CD4-positive, alpha-beta T cell (primary cell): ENCODE data around the gene FUBP3. TPM values are rescaled to one million over a fixed set of nuclear protein-coding genes. Genes with fewer than 3 reads are reported as not detected.

ENCODE experiments used
- ATAC-seq: fragments of 200-7000 bp; cut with Tn5 transposase; one replicate; pipeline ENCODE4 v1.10.0; 2022; ENCODE audit warnings: mild to moderate bottlenecking; ENCODE audit not compliant: poor library complexity
- CTCF ChIA-PET: fragments of 350-600 bp; sonication (Branson Sonifier 250); formaldehyde crosslinking; loops from one replicate; lab custom pipeline; 2021; ENCODE audit warnings: antibody characterized with exemption, inconsistent platforms; lab: Charles Lee
- POLR2A ChIA-PET: fragments of 350-600 bp; sonication (Branson Sonifier 250); formaldehyde crosslinking; loops from one replicate; lab custom pipeline; 2021; ENCODE audit warnings: antibody characterized with exemption, inconsistent platforms; lab: Charles Lee
- DNase-seq, 14 experiments: peaks; one replicate each; pipeline ENCODE4 v3.0.0-alpha.2; 2013 to 2020; ENCODE audit warnings: mixed read lengths in 2 of 14
- H3K27ac ChIP-seq, 2 donors: one replicate each; pipeline versions ENCODE4 v1.5.1 to v1.7.0; 2013; ENCODE audit warnings: low read length in 2 of 2, low read depth in 1 of 2, mild to moderate bottlenecking in 1 of 2
- H3K27me3 ChIP-seq, 2 experiments: 1 replicate in 1 of 2; 2 replicates in 1 of 2; pipeline versions ENCODE4 v1.6.1 to v1.7.0; 2013; ENCODE audit warnings: low read length in 2 of 2, control low read depth in 1 of 2, mild to moderate bottlenecking in 1 of 2, moderate library complexity in 1 of 2; ENCODE audit not compliant: insufficient read depth in 2 of 2, control insufficient read depth in 1 of 2
- H3K36me3 ChIP-seq: one replicate; pipeline ENCODE4 v1.6.1; 2013; ENCODE audit warnings: low read length, control low read depth; ENCODE audit not compliant: insufficient read depth
- H3K4me1 ChIP-seq: one replicate; pipeline ENCODE4 v1.6.1; 2013; ENCODE audit warnings: low read length, control low read depth; ENCODE audit not compliant: insufficient read depth
- H3K4me3 ChIP-seq: one replicate; pipeline ENCODE4 v1.5.1; 2013; ENCODE audit warnings: mild to moderate bottlenecking, low read length, moderate library complexity
- H3K9me3 ChIP-seq, 2 experiments: 1 replicate in 1 of 2; 2 replicates in 1 of 2; pipeline versions ENCODE4 v1.6.1 to v1.7.0; 2013; ENCODE audit warnings: low read length in 2 of 2, mild to moderate bottlenecking in 2 of 2, control low read depth in 1 of 2, moderate library complexity in 1 of 2; ENCODE audit not compliant: control insufficient read depth in 1 of 2, insufficient read depth in 1 of 2
- H3K27ac Mint-ChIP-seq: one replicate; pipeline ENCODE4 v1.8.0; 2020; ENCODE audit warnings: mixed read lengths
- H3K27me3 Mint-ChIP-seq: one replicate; pipeline ENCODE4 v1.8.0; 2021; ENCODE audit warnings: mixed read lengths
- H3K36me3 Mint-ChIP-seq: one replicate; pipeline ENCODE4 v1.8.0; 2021; ENCODE audit warnings: low read depth, mixed read lengths
- H3K4me1 Mint-ChIP-seq: one replicate; pipeline ENCODE4 v1.8.0; 2021; ENCODE audit warnings: low read depth, mixed read lengths
- H3K4me3 Mint-ChIP-seq: one replicate; pipeline ENCODE4 v1.8.0; 2020; ENCODE audit warnings: mild to moderate bottlenecking, mixed read lengths
- H3K9me3 Mint-ChIP-seq: one replicate; pipeline ENCODE4 v1.8.0; 2020; ENCODE audit warnings: mixed read lengths
- CTCF ChIP-seq: fragments of 200-600 bp; IDR thresholded peaks from one replicate; pipeline ENCODE4 v1.8.0; 2022; ENCODE audit warnings: antibody characterized with exemption, mild to moderate bottlenecking
- intact Hi-C, 2 experiments: fragments of 100-400 bp; cut with DNase I in 1 of 2; cut with micrococcal nuclease in 1 of 2; formaldehyde crosslinking; loops; one replicate each; pipeline versions ENCODE4 v1.15.1 to v1.9.0; 2023 to 2025; cut with DNase I, micrococcal nuclease
- total RNA-seq, 174 experiments: library from RNA in 2 of 174; stranded (reverse) in 2 of 174; gene quantifications; one replicate each; pipeline ENCODE4 v1.2.3 and lab custom pipeline; 2021 to 2026

Gene FUBP3
- total RNA-seq, 2 experiments from 2014 or later, result 21.2 to 30.2 TPM

GRCh38 chr9:130536701-130537107 is 42.7 kb upstream of the FUBP3 start:
- H3K36me3 ChIP-seq, result no peaks in the 10 kb centered on the region
- H3K4me1 ChIP-seq, result peaks cover 5% of the 10 kb centered on the region
- peaks cover 38 to 46% of the 10 kb centered on the region in 2 experiments for H3K27me3 ChIP-seq
- Mint-ChIP-seq H3K4me1 (peaks cover 13% of the 10 kb centered on the region), H3K9me3 (no peaks in the 10 kb centered on the region), H3K27me3 (peaks cover 63% of the 10 kb centered on the region), H3K36me3 (no peaks in the 10 kb centered on the region), H3K4me3 (no peak overlapping the region), H3K27ac (no peak overlapping the region)
- H3K27ac ChIP-seq, result no peak overlapping the region
- DNase-seq, result no peak
- CTCF ChIA-PET, result interaction anchor here (0.5 kb wide), 1 partner anchor 15 kb away, joined by 4 read pairs; no protein-coding TSS in a partner anchor
- no peak for ATAC-seq
- no peaks in the 10 kb centered on the region for H3K9me3 ChIP-seq
- POLR2A ChIA-PET, result no interaction called here
- intact Hi-C loops, result no loop called here
- H3K4me3 ChIP-seq, result no peak overlapping the region
- no peak for TF ChIP-seq CTCF

- Histone ChIP-seq H3K27me3 (peaks cover 43 to 52% of the 10 kb centered on the region in 2 experiments), H3K36me3 (no peaks in the 10 kb centered on the region), H3K4me3 (no peak overlapping the region), H3K9me3 (peaks cover 0 to under 1% of the 10 kb centered on the region in 2 experiments), H3K4me1 (peaks cover 5% of the 10 kb centered on the region), H3K27ac (no peak overlapping the region)
- Mint-ChIP-seq H3K27me3 (peaks cover 67% of the 10 kb centered on the region), H3K4me3 (no peak overlapping the region), H3K9me3 (no peaks in the 10 kb centered on the region), H3K4me1 (peaks cover 13% of the 10 kb centered on the region), H3K27ac (no peak overlapping the region), H3K36me3 (no peaks in the 10 kb centered on the region)
- no peak for DNase-seq
- intact Hi-C loops, result no loop called here
- ChIA-PET CTCF (no interaction called here), POLR2A (no interaction called here)
- no peak for ATAC-seq
- no peak for TF ChIP-seq CTCF
These were observed 41.9 kb upstream of the FUBP3 start for GRCh38 chr9:130537346-130538050.

GRCh38 chr9:130539420-130540223 is 39.8 kb upstream of the FUBP3 start:
- CTCF ChIA-PET, result interaction anchor here (0.5 kb wide), 1 partner anchor 104 kb away, joined by 3 read pairs; no protein-coding TSS in a partner anchor

More at GRCh38 chr9:130539420-130540223, 39.8 kb upstream of the FUBP3 start:
- peaks cover 73% of the 10 kb centered on the region for H3K27me3 Mint-ChIP-seq
- no peaks in the 10 kb centered on the region for H3K36me3 Mint-ChIP-seq
- DNase-seq, result no peak
- Histone ChIP-seq H3K9me3 (peaks cover 0 to 3% of the 10 kb centered on the region in 2 experiments), H3K27me3 (peaks cover 46 to 52% of the 10 kb centered on the region in 2 experiments), H3K27ac (no peak overlapping the region), H3K4me3 (no peak overlapping the region), H3K36me3 (no peaks in the 10 kb centered on the region), H3K4me1 (peaks cover 5% of the 10 kb centered on the region)
- TF ChIP-seq CTCF, result no peak
- intact Hi-C loops, result no loop called here
- no peak overlapping the region for H3K27ac Mint-ChIP-seq
- ATAC-seq, result no peak
- POLR2A ChIA-PET, result no interaction called here
- H3K4me3 Mint-ChIP-seq, result no peak overlapping the region
- no peaks in the 10 kb centered on the region for H3K9me3 Mint-ChIP-seq
- H3K4me1 Mint-ChIP-seq, result peaks cover 13% of the 10 kb centered on the region
